RWPE1 (cell line): Measurements from ENCODE around the gene THSD4.

ENCODE experiments used
- CTCF ChIA-PET: fragments of 350-600 bp; sonication (Branson Sonifier 250); formaldehyde crosslinking; extraction: SDS; loops from one replicate; lab custom pipeline; 2021; lab: Yijun Ruan, JAX
- POLR2A ChIA-PET: fragments of 400-600 bp; formaldehyde crosslinking; extraction: SDS; loops from one replicate; lab custom pipeline; 2020; ENCODE audit warnings: antibody characterized with exemption; ENCODE audit not compliant: low non-redundant PET; lab: Yijun Ruan, JAX
- DNase-seq: peaks from one replicate; pipeline ENCODE4 v3.0.0; 2012; ENCODE audit warnings: low spot score
- H3K27ac ChIP-seq: fragments of 450-650 bp; 2 replicates; pipeline ENCODE4 v1.5.1; 2017
- CTCF ChIP-seq: fragments of 450-650 bp; conservative IDR thresholded peaks from 2 replicates; pipeline ENCODE4 v1.5.1; 2017; ENCODE audit warnings: low read depth, mild to moderate bottlenecking

Gene THSD4

DNA sequence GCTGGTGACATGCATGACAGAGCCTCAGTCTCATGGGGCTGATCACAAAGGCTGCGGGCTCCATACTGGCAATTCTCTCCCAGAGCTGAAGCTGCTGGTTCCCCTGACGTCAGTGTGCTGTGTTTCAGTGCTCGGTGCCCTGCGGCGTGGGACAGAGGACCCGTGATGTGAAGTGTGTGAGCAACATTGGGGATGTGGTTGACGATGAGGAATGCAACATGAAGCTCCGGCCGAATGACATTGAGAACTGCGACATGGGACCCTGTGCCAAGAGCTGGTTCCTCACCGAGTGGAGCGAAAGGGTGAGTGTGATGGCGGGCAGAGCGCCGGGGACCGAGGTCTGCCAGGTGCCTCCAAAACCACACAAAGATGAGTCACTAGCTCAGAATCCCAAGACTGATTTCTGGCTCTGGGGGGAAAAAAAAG is 633.0 kb downstream of the THSD4 start:
- 0 out of 2 replicates have a peak overlapping the region, but pooled peaks have one; percentile 8 for H3K27ac ChIP-seq
- peak; percentile 53 for DNase-seq
- CTCF ChIA-PET, result no interaction called here
- POLR2A ChIA-PET, result no interaction called here
- no peak for TF ChIP-seq CTCF

- no peak overlapping the region for H3K27ac ChIP-seq
- DNase-seq, result no peak
- CTCF ChIA-PET, result no interaction called here
- POLR2A ChIA-PET, result no interaction called here
- TF ChIP-seq CTCF, result no peak
Observed at GRCh38 chr15:71749500-71749899, 634.2 kb downstream of the THSD4 start.

GRCh38 chr15:71752128-71752527 is 636.9 kb downstream of the THSD4 start:
- no peak for DNase-seq
- H3K27ac ChIP-seq, result no peak overlapping the region
- POLR2A ChIA-PET, result no interaction called here
- CTCF ChIA-PET, result interaction anchor here (0.6 to 1.8 kb wide), 9 partner anchors 8 to 638 kb away, joined by 3 to 11 read pairs (median 4); no protein-coding TSS in a partner anchor
- TF ChIP-seq CTCF, result no peak

DNA sequence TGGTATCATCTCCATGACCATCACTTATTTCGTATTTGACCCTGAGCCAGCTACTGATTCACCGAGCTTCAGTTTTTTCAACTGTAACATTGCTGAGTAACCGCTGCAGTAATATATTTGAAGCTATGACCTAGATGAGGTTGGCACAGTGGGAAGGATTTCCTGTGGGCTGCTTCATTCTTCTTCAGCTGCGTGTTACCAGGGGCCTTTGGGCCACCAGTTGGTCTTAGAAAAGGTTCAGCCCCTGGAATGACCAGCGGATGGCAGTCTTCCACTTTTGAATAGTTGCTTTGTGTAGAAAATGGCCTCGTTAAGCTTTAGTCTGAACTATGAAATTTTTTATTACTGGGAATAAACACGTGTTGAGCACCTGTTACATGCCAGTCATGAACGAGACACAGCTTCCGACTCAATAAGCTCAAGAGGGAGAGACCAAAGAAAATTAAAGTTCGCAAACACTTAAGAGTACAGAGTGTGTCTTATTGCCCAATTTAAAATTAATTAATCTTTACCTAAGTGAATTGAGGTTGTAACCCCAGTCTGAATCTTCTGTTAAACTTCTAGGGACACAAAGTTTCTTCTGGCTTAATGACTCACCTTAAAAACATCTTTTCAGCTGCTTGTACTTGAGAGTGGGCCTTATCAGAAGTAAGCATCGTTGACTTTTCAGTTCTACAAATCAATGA is 637.5 kb downstream of the THSD4 start:
- CTCF ChIA-PET, result interaction anchor here (0.6 to 1.8 kb wide), 10 partner anchors 8 to 1087 kb away, joined by 3 to 11 read pairs (median 4); no protein-coding TSS in a partner anchor
- H3K27ac ChIP-seq, result no peak overlapping the region
- DNase-seq, result peak; percentile 67
- peak; percentile 16; the same call in 1 of the 2 replicates for TF ChIP-seq CTCF
- POLR2A ChIA-PET, result no interaction called here

- DNase-seq, result no peak
- POLR2A ChIA-PET, result no interaction called here
- no peak overlapping the region for H3K27ac ChIP-seq
- TF ChIP-seq CTCF, result no peak
- CTCF ChIA-PET, result interaction anchor here (0.6 to 1.8 kb wide), 9 partner anchors 8 to 1088 kb away, joined by 3 to 11 read pairs (median 4); no protein-coding TSS in a partner anchor
Observed at GRCh38 chr15:71753346-71753745, 638.1 kb downstream of the THSD4 start.

DNA sequence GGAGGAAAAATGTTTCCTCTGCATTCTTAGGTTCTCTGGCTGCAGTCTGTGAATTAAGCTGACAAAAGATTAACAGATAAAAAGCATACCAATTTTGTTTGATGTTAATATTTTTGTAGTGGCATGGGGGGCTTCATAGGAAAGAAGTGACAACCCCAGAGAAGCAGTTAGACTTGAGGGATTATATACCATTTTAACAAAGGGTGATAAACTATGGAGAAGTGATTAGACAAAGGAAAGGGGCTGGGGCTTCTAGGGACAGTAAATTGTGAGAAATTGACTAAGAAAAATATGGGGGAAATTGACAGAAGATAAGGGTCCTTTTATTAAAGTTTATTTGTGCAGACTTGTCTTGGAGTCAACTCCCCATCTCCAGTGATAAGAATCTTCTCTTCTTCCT is 639.4 kb downstream of the THSD4 start:
- no peak for TF ChIP-seq CTCF
- ChIA-PET POLR2A (no interaction called here), CTCF (no interaction called here)
- DNase-seq, result no peak
- no peak overlapping the region for H3K27ac ChIP-seq
